Measurements from ENCODE around the gene SLC38A3. TPM values are rescaled to one million over a fixed set of nuclear protein-coding genes. Genes with fewer than 3 reads are reported as not detected.
A peak's percentile ranks its signal among the peaks of the same experiment; 100 is the strongest.

The SLC38A3 gene
- total and polyA plus RNA-seq, 2 of the 8 experiments (the other 6 are each of a cell fraction or from before 2014, with no cell fraction given) = 1.2 to 3.7 TPM

- Histone ChIP-seq H2BK20ac (ENCODE audit: low read length) (no peak overlapping the region), H4K91ac (replicated peaks; ENCODE audit: insufficient read length, low read length) (no peak overlapping the region), H3K27me3 (replicated peaks in 1 of 4; ENCODE audit: control insufficient read depth in 3 of 4, extremely low read depth in 1 of 4, insufficient read depth in 3 of 4, low read length in 3 of 4) (peaks cover 0 to 3% (median 0%) of the 10 kb centered on the region in 4 experiments; a peak in 2 of 7 replicates), H2BK120ac (replicated peaks; ENCODE audit: low read depth, low read length) (no peak overlapping the region), H3K14ac (ENCODE audit: insufficient read length) (no peak overlapping the region), H3K4ac (replicated peaks; ENCODE audit: insufficient read length, low read depth, low read length) (no peak overlapping the region), H3K4me2 (ENCODE audit: insufficient read depth in 1 of 2, low read depth in 2 of 2, low read length in 2 of 2) (no peak overlapping the region), H4K20me1 (replicated peaks in 1 of 2; ENCODE audit: control insufficient read depth in 1 of 2, insufficient read depth in 2 of 2, low read length in 2 of 2) (no peaks in the 10 kb centered on the region), H3K9ac (replicated peaks in 1 of 4; ENCODE audit: extremely low read depth in 1 of 4, low read depth in 3 of 4, low read length in 3 of 4) (no peak overlapping the region), H3K36me3 (ENCODE audit: control insufficient read depth in 2 of 4, insufficient read depth in 4 of 4, low read length in 3 of 4) (no peaks in the 10 kb centered on the region), H4K8ac (ENCODE audit: extremely low read depth, insufficient read depth, low read length) (peak overlapping the region; percentile 23; the same call in 1 of the 2 replicates), H3K27ac (ENCODE audit: low read depth, low read length) (no peak overlapping the region), H4K5ac (ENCODE audit: insufficient read length, low read depth, low read length) (no peak overlapping the region), H2AK5ac (ENCODE audit: low read depth, low read length) (no peak overlapping the region), H3K4me1 (replicated peaks in 1 of 4; ENCODE audit: control insufficient read depth in 3 of 4, insufficient read depth in 4 of 4, low read length in 3 of 4) (peaks cover 0 to 23% (median 10%) of the 10 kb centered on the region in 4 experiments; a peak in 5 of 7 replicates), H3K23me2 (ENCODE audit: low read depth, low read length) (no peaks in the 10 kb centered on the region), H3K23ac (ENCODE audit: insufficient read length) (no peak overlapping the region), H2BK15ac (ENCODE audit: low read length) (no peak overlapping the region), H3K56ac (replicated peaks; ENCODE audit: insufficient read length, low read depth, low read length) (no peak overlapping the region), H2BK12ac (ENCODE audit: low read depth, low read length) (no peak overlapping the region), H3K79me2 (ENCODE audit: control insufficient read depth in 1 of 2, insufficient read depth in 2 of 2, low read length in 2 of 2) (no peaks in the 10 kb centered on the region), H3K4me3 (ENCODE audit: extremely low read depth in 1 of 4, insufficient read depth in 2 of 4, low read depth in 3 of 4, low read length in 4 of 4) (no peak overlapping the region), H2AFZ (ENCODE audit: low read length) (no peak overlapping the region), H3K79me1 (ENCODE audit: low read depth, low read length) (no peaks in the 10 kb centered on the region), H3K9me3 (ENCODE audit: insufficient read depth in 2 of 2, low read depth in 1 of 2, low read length in 1 of 2) (no peaks in the 10 kb centered on the region), H2BK5ac (ENCODE audit: low read depth, low read length) (no peak overlapping the region), H3K18ac (ENCODE audit: extremely low read depth, low read length) (no peak overlapping the region)
- TF ChIP-seq E2F6 (IDR thresholded peaks at IDR 0.05) (no peak), POU5F1 (IDR thresholded peaks at IDR 0.05; ENCODE audit: low read depth, low read length) (no peak), SIX5 (IDR thresholded peaks at IDR 0.05; ENCODE audit: low read depth, low read length) (no peak), SIRT6 (IDR thresholded peaks at IDR 0.05; ENCODE audit: low read length) (no peak), TCF12 (IDR thresholded peaks at IDR 0.05; ENCODE audit: low read depth, low read length) (no peak)
- WGBS, 2 experiments (ENCODE audit: extremely low coverage in 1 of 2, insufficient coverage in 1 of 2, insufficient read length in 1 of 2, insufficient replicate concordance in 2 of 2, low coverage in 1 of 2, low lambda C conversion rate in 2 of 2, missing lambda C conversion rate in 1 of 2) = 92% methylated on average over 8 of the region's 12 CpGs; no CpG with 5 or more reads in 1 of the 2 experiments
- POLR2A ChIA-PET (ENCODE audit: partially characterized antibody) = interaction anchor here (1.2 kb wide), 1 partner anchor 10 kb away, joined by 3 read pairs; no protein-coding TSS in a partner anchor
- CTCF ChIA-PET (ENCODE audit: partially characterized antibody) = interaction anchor here (0.8 to 48.1 kb wide), 9 partner anchors 7 to 93 kb away, joined by 3 to 2149 read pairs (median 4); partner anchors contain the start of genes GNAI2, GNAT1, LSMEM2 and SEMA3B
- no peak for FAIRE-seq
- no peak for DNase-seq (ENCODE audit: low read depth in 1 of 2, low spot score in 2 of 2)
These were observed 8.3 kb downstream of the SLC38A3 start for GRCh38 chr3:50213373-50213772.

All from H1 (cell line).